ENCODE data around the gene P2RX3.

The P2RX3 gene

GRCh38 chr11:57407941-57408475 is 69.9 kb downstream of the P2RX3 start (continued):
- no peak for TF ChIP-seq ZNF558 (tag by site-specific recombination; IDR thresholded peaks at IDR 0.05)
- TF ChIP-seq KLF7 (tag by site-specific recombination; IDR thresholded peaks at IDR 0.05; ENCODE audit: borderline replicate concordance): no peak
- no peak for TF ChIP-seq ZNF530 (tag by site-specific recombination; IDR thresholded peaks at IDR 0.05; ENCODE audit: low read depth)
- TF ChIP-seq ZNF521 (tag by site-specific recombination; IDR thresholded peaks at IDR 0.05): no peak
- no peak for TF ChIP-seq ZNF292 (tag by site-specific recombination; IDR thresholded peaks at IDR 0.05; ENCODE audit: borderline replicate concordance, low read depth)
- no peak for TF ChIP-seq GLIS2 (tag by site-specific recombination; IDR thresholded peaks at IDR 0.05)

GRCh38 chr11:57408771-57409170 is 70.6 kb downstream of the P2RX3 start:
- no peaks in the 10 kb centered on the region for H3K9me3 ChIP-seq (ENCODE audit: control insufficient read depth, insufficient read depth, low read depth, low read length)
- no peaks in the 10 kb centered on the region for H3K4me1 ChIP-seq (ENCODE audit: control insufficient read depth, insufficient read depth, low read length)
- no peaks in the 10 kb centered on the region for H3K36me3 ChIP-seq (ENCODE audit: control insufficient read depth in 2 of 2, insufficient read depth in 1 of 2, low read length in 2 of 2)
- TF ChIP-seq ZNF561 (tag by site-specific recombination; IDR thresholded peaks at IDR 0.05; ENCODE audit: borderline replicate concordance): no peak
- CTCF ChIA-PET: interaction anchor here (0.8 to 2.0 kb wide), 2 partner anchors 59 to 85 kb away, joined by 3 to 9 read pairs; no protein-coding TSS in a partner anchor
- H3K27ac ChIP-seq (ENCODE audit: extremely low read depth, low read depth, low read length): no peak overlapping the region
- POLR2A ChIA-PET: no interaction called here
- H3K4me3 ChIP-seq (ENCODE audit: low read depth, low read length): no peak overlapping the region

GRCh38 chr11:57409321-57410100 is 71.4 kb downstream of the P2RX3 start:
- no peak overlapping the region for H3K27ac ChIP-seq (ENCODE audit: extremely low read depth, low read depth, low read length)
- ChIA-PET CTCF (interaction anchor here (0.6 to 0.7 kb wide), 3 partner anchors 157 to 1245 kb away, joined by 3 to 5 read pairs (median 3); no protein-coding TSS in a partner anchor), POLR2A (no interaction called here)
- TF ChIP-seq ZNF624 (tag by site-specific recombination; IDR thresholded peaks at IDR 0.05) (no peak), ZNF23 (tag by site-specific recombination; IDR thresholded peaks at IDR 0.05; ENCODE audit: borderline replicate concordance) (no peak), ZNF791 (tag by site-specific recombination; IDR thresholded peaks at IDR 0.05) (no peak), ZNF324 (tag by site-specific recombination; IDR thresholded peaks at IDR 0.05) (no peak), ZNF704 (tag by site-specific recombination; IDR thresholded peaks at IDR 0.05) (no peak), ZNF768 (tag by site-specific recombination; IDR thresholded peaks at IDR 0.05) (no peak), ZNF341 (tag by site-specific recombination; IDR thresholded peaks at IDR 0.05; ENCODE audit: low read depth) (no peak), ZNF623 (tag by site-specific recombination; IDR thresholded peaks at IDR 0.05) (no peak), ZNF501 (tag by site-specific recombination; IDR thresholded peaks at IDR 0.05) (no peak), ZNF114 (tag by site-specific recombination; IDR thresholded peaks at IDR 0.05) (no peak)
- no peak overlapping the region for H3K4me3 ChIP-seq (ENCODE audit: low read depth, low read length)
- no peaks in the 10 kb centered on the region for H3K36me3 ChIP-seq (ENCODE audit: control insufficient read depth in 2 of 2, insufficient read depth in 1 of 2, low read length in 2 of 2)
- H3K4me1 ChIP-seq (ENCODE audit: control insufficient read depth, insufficient read depth, low read length): no peaks in the 10 kb centered on the region
- H3K9me3 ChIP-seq (ENCODE audit: control insufficient read depth, insufficient read depth, low read depth, low read length): no peaks in the 10 kb centered on the region

GRCh38 chr11:57410287-57410686 is 72.1 kb downstream of the P2RX3 start:
- Histone ChIP-seq H3K36me3 (ENCODE audit: control insufficient read depth in 2 of 2, insufficient read depth in 1 of 2, low read length in 2 of 2) (no peaks in the 10 kb centered on the region), H3K4me3 (ENCODE audit: low read depth, low read length) (no peak overlapping the region), H3K27ac (ENCODE audit: extremely low read depth, low read depth, low read length) (no peak overlapping the region), H3K9me3 (ENCODE audit: control insufficient read depth, insufficient read depth, low read depth, low read length) (no peaks in the 10 kb centered on the region), H3K4me1 (ENCODE audit: control insufficient read depth, insufficient read depth, low read length) (no peaks in the 10 kb centered on the region)
- ChIA-PET CTCF (interaction anchor here (0.6 to 0.7 kb wide), 2 partner anchors 158 to 1244 kb away, joined by 3 to 5 read pairs; no protein-coding TSS in a partner anchor), POLR2A (no interaction called here)
- TF ChIP-seq PRDM2 (tag by site-specific recombination; IDR thresholded peaks at IDR 0.05; ENCODE audit: borderline replicate concordance): no peak
- no peak for TF ChIP-seq BCL6B (tag by site-specific recombination; IDR thresholded peaks at IDR 0.05)
- TF ChIP-seq ZNF670 (tag by site-specific recombination; IDR thresholded peaks at IDR 0.05; ENCODE audit: low read depth): no peak
- no peak for TF ChIP-seq YY1 (tag by site-specific recombination; IDR thresholded peaks at IDR 0.05)
